ENCODE results near the gene RAB3D.
A peak's percentile ranks its signal among the peaks of the same experiment; 100 is the strongest.

DNA sequence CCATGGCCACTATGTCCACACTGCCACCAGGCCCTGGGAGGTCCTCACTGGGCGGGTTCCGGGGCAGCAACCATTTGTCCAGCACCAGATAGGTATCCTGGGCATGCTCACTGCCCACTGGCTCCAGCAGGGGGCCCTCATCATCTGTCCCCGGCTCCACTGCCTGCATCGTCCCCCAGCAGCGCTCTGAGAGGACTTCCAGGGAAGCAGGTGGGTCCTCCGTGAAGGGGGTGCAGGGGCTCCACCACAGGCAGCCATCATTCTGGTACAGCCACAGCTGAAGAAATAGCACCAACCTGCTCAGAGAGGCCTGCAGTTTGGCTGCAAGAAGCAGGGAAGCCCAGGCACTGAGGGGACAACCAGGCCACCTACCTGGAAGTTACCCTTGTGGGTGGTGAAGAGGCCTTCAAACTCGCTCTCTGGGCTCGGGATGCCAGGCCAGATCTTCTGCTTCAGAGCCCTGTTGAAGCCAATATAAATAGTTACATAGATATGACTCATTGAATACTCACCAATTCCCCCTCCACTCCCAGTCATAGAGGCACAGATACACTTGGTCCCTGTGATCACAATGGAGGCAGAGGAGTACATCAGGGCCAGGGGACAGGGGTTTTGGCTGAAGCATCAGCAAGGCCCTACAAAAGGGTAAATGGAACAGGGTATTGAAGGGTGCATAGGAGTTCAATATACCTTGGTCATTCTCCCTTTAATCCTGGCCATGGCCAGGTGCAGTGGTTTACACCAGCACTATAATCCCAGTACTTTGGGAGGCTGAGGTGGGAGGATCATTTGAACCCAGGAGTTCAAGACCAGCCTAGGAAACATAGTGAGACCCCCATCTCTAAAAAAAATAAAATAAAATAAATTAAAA lies 39.1 kb upstream of the RAB3D start:
- TF ChIP-seq, protein P1, sequence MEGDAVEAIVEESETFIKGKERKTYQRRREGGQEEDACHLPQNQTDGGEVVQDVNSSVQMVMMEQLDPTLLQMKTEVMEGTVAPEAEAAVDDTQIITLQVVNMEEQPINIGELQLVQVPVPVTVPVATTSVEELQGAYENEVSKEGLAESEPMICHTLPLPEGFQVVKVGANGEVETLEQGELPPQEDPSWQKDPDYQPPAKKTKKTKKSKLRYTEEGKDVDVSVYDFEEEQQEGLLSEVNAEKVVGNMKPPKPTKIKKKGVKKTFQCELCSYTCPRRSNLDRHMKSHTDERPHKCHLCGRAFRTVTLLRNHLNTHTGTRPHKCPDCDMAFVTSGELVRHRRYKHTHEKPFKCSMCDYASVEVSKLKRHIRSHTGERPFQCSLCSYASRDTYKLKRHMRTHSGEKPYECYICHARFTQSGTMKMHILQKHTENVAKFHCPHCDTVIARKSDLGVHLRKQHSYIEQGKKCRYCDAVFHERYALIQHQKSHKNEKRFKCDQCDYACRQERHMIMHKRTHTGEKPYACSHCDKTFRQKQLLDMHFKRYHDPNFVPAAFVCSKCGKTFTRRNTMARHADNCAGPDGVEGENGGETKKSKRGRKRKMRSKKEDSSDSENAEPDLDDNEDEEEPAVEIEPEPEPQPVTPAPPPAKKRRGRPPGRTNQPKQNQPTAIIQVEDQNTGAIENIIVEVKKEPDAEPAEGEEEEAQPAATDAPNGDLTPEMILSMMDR (conservative IDR thresholded peaks at IDR 0.05; ENCODE audit: low read depth in 2 of 2) = peak; percentile 60 to 78
- TF ChIP-seq EZH2 (IDR thresholded peaks at IDR 0.05; ENCODE audit: low read depth, unreplicated experiment) = no peak
- TF ChIP-seq EZH2phosphoT487 (IDR thresholded peaks at IDR 0.05; ENCODE audit: unreplicated experiment) = no peak
- TF ChIP-seq JUNB (IDR thresholded peaks at IDR 0.05; ENCODE audit: unreplicated experiment) = no peak
- TF ChIP-seq POLR2AphosphoS5 (IDR thresholded peaks at IDR 0.05; ENCODE audit: low read depth) = no peak
- TF ChIP-seq CREB1 (CRISPR knock-in tag; IDR thresholded peaks at IDR 0.05; ENCODE audit: low read depth) = no peak
- TF ChIP-seq, protein P2, sequence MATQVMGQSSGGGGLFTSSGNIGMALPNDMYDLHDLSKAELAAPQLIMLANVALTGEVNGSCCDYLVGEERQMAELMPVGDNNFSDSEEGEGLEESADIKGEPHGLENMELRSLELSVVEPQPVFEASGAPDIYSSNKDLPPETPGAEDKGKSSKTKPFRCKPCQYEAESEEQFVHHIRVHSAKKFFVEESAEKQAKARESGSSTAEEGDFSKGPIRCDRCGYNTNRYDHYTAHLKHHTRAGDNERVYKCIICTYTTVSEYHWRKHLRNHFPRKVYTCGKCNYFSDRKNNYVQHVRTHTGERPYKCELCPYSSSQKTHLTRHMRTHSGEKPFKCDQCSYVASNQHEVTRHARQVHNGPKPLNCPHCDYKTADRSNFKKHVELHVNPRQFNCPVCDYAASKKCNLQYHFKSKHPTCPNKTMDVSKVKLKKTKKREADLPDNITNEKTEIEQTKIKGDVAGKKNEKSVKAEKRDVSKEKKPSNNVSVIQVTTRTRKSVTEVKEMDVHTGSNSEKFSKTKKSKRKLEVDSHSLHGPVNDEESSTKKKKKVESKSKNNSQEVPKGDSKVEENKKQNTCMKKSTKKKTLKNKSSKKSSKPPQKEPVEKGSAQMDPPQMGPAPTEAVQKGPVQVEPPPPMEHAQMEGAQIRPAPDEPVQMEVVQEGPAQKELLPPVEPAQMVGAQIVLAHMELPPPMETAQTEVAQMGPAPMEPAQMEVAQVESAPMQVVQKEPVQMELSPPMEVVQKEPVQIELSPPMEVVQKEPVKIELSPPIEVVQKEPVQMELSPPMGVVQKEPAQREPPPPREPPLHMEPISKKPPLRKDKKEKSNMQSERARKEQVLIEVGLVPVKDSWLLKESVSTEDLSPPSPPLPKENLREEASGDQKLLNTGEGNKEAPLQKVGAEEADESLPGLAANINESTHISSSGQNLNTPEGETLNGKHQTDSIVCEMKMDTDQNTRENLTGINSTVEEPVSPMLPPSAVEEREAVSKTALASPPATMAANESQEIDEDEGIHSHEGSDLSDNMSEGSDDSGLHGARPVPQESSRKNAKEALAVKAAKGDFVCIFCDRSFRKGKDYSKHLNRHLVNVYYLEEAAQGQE (IDR thresholded peaks at IDR 0.05; ENCODE audit: unreplicated experiment) = no peak
- TF ChIP-seq NANOG (IDR thresholded peaks at IDR 0.05; ENCODE audit: borderline replicate concordance) = no peak
- no peak for TF ChIP-seq ZNF331 (CRISPR knock-in tag; IDR thresholded peaks at IDR 0.05; ENCODE audit: low read depth)
